Non-pigmented ciliary epithelial cell (primary cell): Measurements from ENCODE around the gene ZNF236.

ENCODE experiments used
- DNase-seq: peaks from one replicate; pipeline ENCODE4 v3.0.0-alpha.2; 2010; ENCODE audit warnings: low read depth

The ZNF236 gene

GRCh38 chr18:76859474-76860339 lies 37.4 kb downstream of the ZNF236 start:
- no peak for DNase-seq

- DNase-seq = peak; percentile 51
Observed at GRCh38 chr18:76860411-76860810, 38.1 kb downstream of the ZNF236 start.

GRCh38 chr18:76866666-76867065 lies 44.3 kb downstream of the ZNF236 start:
- DNase-seq = no peak

GRCh38 chr18:76873311-76873710 lies 51.0 kb downstream of the ZNF236 start:
- DNase-seq = no peak

GRCh38 chr18:76873713-76874112 lies 51.4 kb downstream of the ZNF236 start:
- no peak for DNase-seq

GRCh38 chr18:76874642-76875389 lies 52.5 kb downstream of the ZNF236 start:
- DNase-seq = no peak

- DNase-seq = no peak
Observed at GRCh38 chr18:76875390-76876325, 53.3 kb downstream of the ZNF236 start.

- DNase-seq = no peak
Observed at GRCh38 chr18:76878426-76878825, 56.1 kb downstream of the ZNF236 start.

- DNase-seq = no peak
Observed at GRCh38 chr18:76880026-76880425, 57.7 kb downstream of the ZNF236 start.

- DNase-seq = no peak
Observed at GRCh38 chr18:76881744-76882143, 59.4 kb downstream of the ZNF236 start.

- no peak for DNase-seq
Observed at GRCh38 chr18:76882146-76882545, 59.8 kb downstream of the ZNF236 start.

- DNase-seq = no peak
Observed at GRCh38 chr18:76885001-76885400, 62.6 kb downstream of the ZNF236 start.

- no peak for DNase-seq
Observed at GRCh38 chr18:76886112-76886511, 63.8 kb downstream of the ZNF236 start.

GRCh38 chr18:76889091-76889699 lies 66.8 kb downstream of the ZNF236 start:
- DNase-seq = no peak

- DNase-seq = no peak
Observed at GRCh38 chr18:76892832-76893231, 70.5 kb downstream of the ZNF236 start.

GRCh38 chr18:76894566-76895346 lies 72.4 kb downstream of the ZNF236 start:
- no peak for DNase-seq

- DNase-seq = no peak
Observed at GRCh38 chr18:76895498-76895897, 73.1 kb downstream of the ZNF236 start.

- DNase-seq = no peak
Observed at GRCh38 chr18:76896677-76897076, 74.3 kb downstream of the ZNF236 start.

- DNase-seq = no peak
Observed at GRCh38 chr18:76897257-76897656, 74.9 kb downstream of the ZNF236 start.

GRCh38 chr18:76903386-76903785 lies 81.0 kb downstream of the ZNF236 start:
- no peak for DNase-seq

GRCh38 chr18:76905821-76906220 lies 83.5 kb downstream of the ZNF236 start:
- no peak for DNase-seq
